MCF 10A (cell line): ENCODE data around the gene PFKFB4. TPM values are rescaled to one million over a fixed set of nuclear protein-coding genes. Genes with fewer than 3 reads are reported as not detected.
A peak's percentile ranks its signal among the peaks of the same experiment; 100 is the strongest.

Experiments
- BruUV-seq: library from RNA; stranded (reverse); fragments of 400-500 nt; replicated peaks from 2 replicates; lab custom pipeline; 2021; lab: Mats Ljungman, UMichigan
- CTCF ChIA-PET: fragments of 300-600 bp; sonication (Branson Sonifier 250); formaldehyde crosslinking; extraction: SDS; loops from one replicate; lab custom pipeline; 2021; ENCODE audit warnings: antibody characterized with exemption, inconsistent platforms; lab: Yijun Ruan, JAX
- POLR2A ChIA-PET: fragments of 300-600, 350-650 bp; sonication (Branson Sonifier 250); formaldehyde crosslinking; extraction: SDS; loops from one replicate; lab custom pipeline; 2020; ENCODE audit warnings: antibody characterized with exemption, inconsistent platforms; lab: Yijun Ruan, JAX
- DNase-seq: peaks from one replicate; pipeline ENCODE4 v3.0.0-alpha.2; 2018; ENCODE audit not compliant: unreplicated experiment
- H3K27ac Mint-ChIP-seq: one replicate; pipeline ENCODE4 v1.8.0; 2022; ENCODE audit warnings: mild to moderate bottlenecking, low read depth, mixed read lengths; ENCODE audit not compliant: unreplicated experiment
- H3K27me3 Mint-ChIP-seq: one replicate; pipeline ENCODE4 v1.8.0; 2022; ENCODE audit warnings: mixed read lengths; ENCODE audit not compliant: insufficient read depth, unreplicated experiment
- H3K36me3 Mint-ChIP-seq: one replicate; pipeline ENCODE4 v1.8.0; 2022; ENCODE audit warnings: mild to moderate bottlenecking, moderate library complexity, mixed read lengths; ENCODE audit not compliant: insufficient read depth, unreplicated experiment
- H3K4me1 Mint-ChIP-seq: one replicate; pipeline ENCODE4 v1.8.0; 2022; ENCODE audit warnings: mixed read lengths; ENCODE audit not compliant: insufficient read depth, unreplicated experiment
- H3K4me3 Mint-ChIP-seq: one replicate; pipeline ENCODE4 v1.8.0; 2022; ENCODE audit warnings: mild to moderate bottlenecking, moderate library complexity, mixed read lengths; ENCODE audit not compliant: unreplicated experiment
- H3K9me3 Mint-ChIP-seq: one replicate; pipeline ENCODE4 v1.8.0; 2022; ENCODE audit warnings: mixed read lengths; ENCODE audit not compliant: unreplicated experiment
- CTCF ChIP-seq: fragments of 200-600 bp; IDR thresholded peaks from one replicate; pipeline ENCODE4 v1.8.0; 2022; ENCODE audit warnings: antibody characterized with exemption, mild to moderate bottlenecking; ENCODE audit not compliant: unreplicated experiment
- intact Hi-C: fragments of 100-400 bp; cut with micrococcal nuclease; formaldehyde crosslinking; loops from 2 replicates; pipeline ENCODE4 v1.14.1; 2022
- total RNA-seq: library from RNA; stranded (reverse); gene quantifications from 2 replicates; pipeline ENCODE4 v1.2.3, GENCODE V29; 2022

PFKFB4 gene
- total RNA-seq, 1 experiment from 2014 or later = 4.6 TPM

- ChIA-PET POLR2A (interaction anchor here (1.0 to 1.8 kb wide), 2 partner anchors 34 to 70 kb away, joined by 3 to 19 read pairs; partner anchors contain the start of gene SLC26A6), CTCF (interaction anchor here (0.6 to 1.8 kb wide), 3 partner anchors 129 to 1152 kb away, joined by 3 to 8 read pairs (median 3); no protein-coding TSS in a partner anchor)
- H3K27me3 Mint-ChIP-seq = no peaks in the 10 kb centered on the region
- peak overlapping the region; percentile 46 for H3K27ac Mint-ChIP-seq
- peaks cover 39% of the 10 kb centered on the region for H3K4me1 Mint-ChIP-seq
- H3K4me3 Mint-ChIP-seq = no peak overlapping the region
- no peak for TF ChIP-seq CTCF
- DNase-seq = no peak
- no peaks in the 10 kb centered on the region for H3K9me3 Mint-ChIP-seq
- H3K36me3 Mint-ChIP-seq = peaks cover 13% of the 10 kb centered on the region
- BruUV-seq = no TSS peak
- intact Hi-C loops = no loop called here
Measured at GRCh38 chr3:48564667-48565066, 8.1 kb upstream of the PFKFB4 start.

- H3K27ac Mint-ChIP-seq = peak overlapping the region; percentile 46
- H3K4me3 Mint-ChIP-seq = no peak overlapping the region
Measured at GRCh38 chr3:48564022-48564421, 7.4 kb upstream of the PFKFB4 start.

GRCh38 chr3:48563382-48563918, 6.8 kb upstream of the PFKFB4 start, which contains the start of gene UCN2:
UCN2 (minus strand) TSS chr3:48563781; CDS start chr3:48563124, 657 bp downstream.
- H3K27me3 Mint-ChIP-seq = no peaks in the 10 kb centered on the region
- H3K36me3 Mint-ChIP-seq = peaks cover 6% of the 10 kb centered on the region
- H3K9me3 Mint-ChIP-seq = no peaks in the 10 kb centered on the region
- peak within 1 kb of the TSS; percentile 63 for H3K27ac Mint-ChIP-seq
- CTCF ChIA-PET = interaction anchor here (0.6 to 1.8 kb wide), 3 partner anchors 127 to 370 kb away, joined by 3 to 8 read pairs (median 5); no protein-coding TSS in a partner anchor
- intact Hi-C loops = no loop called here
- no TSS peak for BruUV-seq
- TF ChIP-seq CTCF = no peak
- POLR2A ChIA-PET = interaction anchor here (1.8 kb wide), 1 partner anchor 35 kb away, joined by 19 read pairs; no protein-coding TSS in a partner anchor
- DNase-seq = no peak
- H3K4me3 Mint-ChIP-seq = no peak within 1 kb of the TSS
- peaks cover 44% of the 10 kb centered on the region for H3K4me1 Mint-ChIP-seq

More at GRCh38 chr3:48564022-48564421, 7.4 kb upstream of the PFKFB4 start:
- ChIA-PET POLR2A (interaction anchor here (1.0 to 1.8 kb wide), 2 partner anchors 35 to 71 kb away, joined by 3 to 19 read pairs; partner anchors contain the start of gene SLC26A6), CTCF (interaction anchor here (0.6 to 1.8 kb wide), 4 partner anchors 128 to 963 kb away, joined by 3 to 8 read pairs (median 4); no protein-coding TSS in a partner anchor)
- H3K9me3 Mint-ChIP-seq = no peaks in the 10 kb centered on the region
- peaks cover 39% of the 10 kb centered on the region for H3K4me1 Mint-ChIP-seq
- intact Hi-C loops = no loop called here
- peaks cover 7% of the 10 kb centered on the region for H3K36me3 Mint-ChIP-seq
- H3K27me3 Mint-ChIP-seq = no peaks in the 10 kb centered on the region
- TF ChIP-seq CTCF = no peak
- BruUV-seq = TSS peak; percentile 88
- peak; percentile 73 for DNase-seq

GRCh38 chr3:48562367-48563095, 5.9 kb upstream of the PFKFB4 start:
- BruUV-seq = no TSS peak
- Mint-ChIP-seq H3K27me3 (no peaks in the 10 kb centered on the region), H3K27ac (peak overlapping the region; percentile 63), H3K4me3 (no peak overlapping the region), H3K9me3 (no peaks in the 10 kb centered on the region), H3K36me3 (peaks cover 6% of the 10 kb centered on the region), H3K4me1 (peaks cover 50% of the 10 kb centered on the region)
- CTCF ChIA-PET = interaction anchor here (0.6 to 1.8 kb wide), 3 partner anchors 109 to 218 kb away, joined by 4 to 8 read pairs (median 4); no protein-coding TSS in a partner anchor
- no peak for DNase-seq
- intact Hi-C loops = no loop called here
- POLR2A ChIA-PET = interaction anchor here (2.1 to 7.2 kb wide), 2 partner anchors 36 to 73 kb away, joined by 6 to 64 read pairs; partner anchors contain the start of gene SLC26A6
- TF ChIP-seq CTCF = no peak
